ENCODE measurements around the gene NRARP.

The NRARP gene

DNA sequence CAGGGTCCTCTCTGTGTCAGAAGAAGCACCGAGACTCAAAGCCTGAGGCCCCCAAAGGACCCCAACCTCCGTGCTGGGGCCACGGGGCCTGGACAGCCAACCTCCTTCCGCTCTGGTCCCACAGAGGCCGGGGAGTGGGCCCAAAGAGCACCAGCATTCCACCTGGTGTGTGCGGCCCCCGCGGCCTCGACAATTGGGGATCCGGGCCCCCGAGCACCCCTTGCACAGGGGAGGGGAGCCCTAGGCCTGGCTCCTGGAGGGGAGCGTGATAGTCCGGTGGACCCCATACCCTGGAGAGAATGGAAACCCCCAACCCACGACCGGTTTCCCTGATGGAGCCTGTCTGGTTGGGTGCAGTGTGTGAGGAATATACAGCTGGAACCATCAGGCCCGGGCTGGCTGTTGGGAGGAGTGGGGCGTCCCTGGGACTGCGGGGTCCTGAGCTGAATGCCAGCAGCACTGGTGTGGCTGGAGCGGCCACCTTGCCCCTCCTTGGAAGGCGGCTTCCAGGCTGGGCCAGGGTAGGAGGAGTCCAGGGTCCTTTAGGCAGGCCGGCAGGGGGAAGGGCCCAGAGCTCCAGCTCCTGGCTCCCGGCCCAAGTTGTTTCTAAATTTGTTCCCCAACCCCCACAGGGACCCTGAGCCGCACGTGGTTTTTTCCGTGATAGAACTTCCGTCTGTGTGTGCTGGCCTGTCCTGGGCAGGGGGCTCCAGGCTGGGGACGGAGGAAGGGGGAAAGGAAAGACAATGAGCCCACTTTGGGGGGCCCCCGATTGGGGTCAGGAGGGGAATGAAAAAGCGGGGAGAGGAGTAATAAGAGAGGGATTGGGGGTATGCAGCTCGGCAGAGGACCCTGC is 25.4 kb downstream of the NRARP start:
- TF ChIP-seq CTCF (conservative IDR thresholded peaks at IDR 0.05; ENCODE audit: low read depth, low read length) = no peak
- H3K4me3 ChIP-seq (ENCODE audit: low read depth, low read length) = peak overlapping the region; percentile 67
- peak; percentile 69 for DNase-seq (ENCODE audit: low read depth)

DNA sequence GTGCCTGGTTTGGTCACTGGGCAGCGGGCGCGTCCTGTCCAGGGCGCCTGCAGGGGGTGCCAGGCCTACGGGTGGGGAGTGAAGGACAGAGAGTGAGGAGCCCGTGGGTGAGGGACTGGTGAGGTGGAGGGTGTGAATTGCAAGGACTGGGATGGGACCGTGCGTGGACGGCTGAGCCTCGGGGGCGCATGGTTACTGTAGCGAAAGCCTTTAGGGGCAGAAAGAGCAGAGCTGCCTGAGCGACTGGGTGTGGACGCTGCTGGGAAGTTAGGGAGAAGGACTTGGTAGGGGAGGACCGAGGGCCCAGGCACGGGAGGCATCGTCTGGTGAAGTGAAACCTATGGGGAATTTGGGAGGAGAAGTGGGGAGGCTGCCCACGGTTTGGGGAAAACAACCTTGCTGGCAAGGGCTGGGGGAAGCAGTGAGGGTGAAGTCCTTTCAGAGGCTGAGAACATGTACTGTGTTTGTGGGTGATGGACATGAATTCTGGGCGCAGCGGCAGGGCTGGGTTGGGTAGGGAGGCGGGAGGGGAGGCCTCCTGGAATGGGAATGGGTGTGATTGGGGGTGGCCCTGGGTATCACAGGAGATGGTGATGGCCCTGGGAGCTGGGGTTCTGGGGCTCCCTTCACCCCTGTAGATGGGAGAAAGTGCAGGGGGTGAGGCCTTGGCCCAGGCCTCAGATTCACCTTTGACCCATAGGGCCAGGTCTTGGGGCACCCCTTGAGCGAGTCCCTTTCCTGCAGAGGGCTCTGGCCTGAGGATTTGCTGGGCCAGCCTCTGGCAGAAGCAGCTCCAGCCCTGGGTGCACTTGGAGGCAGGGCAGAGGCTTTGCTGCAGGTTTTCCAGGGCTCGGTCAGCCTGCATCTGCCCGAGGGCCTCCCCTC is 26.2 kb downstream of the NRARP start:
- no peak for TF ChIP-seq CTCF (conservative IDR thresholded peaks at IDR 0.05; ENCODE audit: low read depth, low read length)
- no peak overlapping the region for H3K4me3 ChIP-seq (ENCODE audit: low read depth, low read length)
- DNase-seq (ENCODE audit: low read depth) = no peak

DNA sequence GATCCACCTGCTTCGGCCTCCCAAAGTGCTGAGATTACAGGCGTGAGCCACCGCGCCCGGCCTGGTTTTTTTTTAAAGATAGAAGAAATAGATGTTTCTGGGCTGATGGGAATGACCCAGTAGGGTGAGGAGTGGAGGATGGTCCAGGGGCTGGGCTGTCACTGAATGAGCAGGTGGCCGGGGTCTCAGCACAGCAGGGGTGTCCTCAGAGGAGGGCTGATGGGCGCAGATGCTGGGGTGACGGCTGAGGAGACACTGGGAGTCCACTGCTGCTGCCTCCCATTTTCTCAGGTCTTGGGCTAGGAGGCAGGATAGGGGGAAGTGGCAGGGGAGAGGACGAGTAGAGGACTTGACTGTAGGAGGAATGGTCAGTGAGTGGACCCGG is 26.9 kb downstream of the NRARP start:
- no peak for TF ChIP-seq CTCF (conservative IDR thresholded peaks at IDR 0.05; ENCODE audit: low read depth, low read length)
- DNase-seq (ENCODE audit: low read depth) = no peak
- H3K4me3 ChIP-seq (ENCODE audit: low read depth, low read length) = no peak overlapping the region

DNA sequence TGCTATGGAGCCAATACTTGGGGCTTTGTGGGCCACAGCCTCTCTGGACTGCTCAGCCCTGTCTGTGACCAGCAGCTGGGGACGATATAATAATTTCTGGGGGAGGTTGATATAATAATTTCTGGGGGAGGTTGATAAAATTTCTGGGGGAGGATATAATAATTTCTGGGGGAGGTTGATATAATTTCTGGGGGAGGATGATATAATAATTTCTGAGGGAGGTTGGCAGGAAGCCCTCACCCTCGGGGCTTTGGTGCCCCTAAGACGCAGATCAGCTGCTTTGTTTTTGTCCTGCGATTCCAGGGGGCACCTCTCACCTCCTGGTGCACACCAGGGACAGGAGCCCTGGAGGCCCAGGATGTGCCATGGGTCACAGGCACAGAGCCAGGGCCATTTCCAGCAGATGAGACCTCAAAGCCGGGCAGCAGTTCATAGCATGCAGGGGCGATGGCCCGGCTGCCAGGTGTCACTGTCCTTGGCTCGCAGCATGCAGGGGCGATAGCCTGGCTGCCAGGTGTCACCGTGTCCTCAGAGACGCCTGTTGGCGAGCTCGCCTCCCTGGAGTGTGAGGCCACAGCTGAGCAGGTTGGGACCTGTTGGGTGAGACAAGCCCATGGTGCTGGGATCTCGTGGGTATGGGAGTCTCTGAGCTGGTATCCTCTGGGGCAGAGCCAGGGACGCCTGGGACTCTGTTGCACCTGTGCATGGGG is 28.3 kb downstream of the NRARP start:
- no peak for DNase-seq (ENCODE audit: low read depth)
- no peak overlapping the region for H3K4me3 ChIP-seq (ENCODE audit: low read depth, low read length)
- TF ChIP-seq CTCF (conservative IDR thresholded peaks at IDR 0.05; ENCODE audit: low read depth, low read length) = no peak

DNA sequence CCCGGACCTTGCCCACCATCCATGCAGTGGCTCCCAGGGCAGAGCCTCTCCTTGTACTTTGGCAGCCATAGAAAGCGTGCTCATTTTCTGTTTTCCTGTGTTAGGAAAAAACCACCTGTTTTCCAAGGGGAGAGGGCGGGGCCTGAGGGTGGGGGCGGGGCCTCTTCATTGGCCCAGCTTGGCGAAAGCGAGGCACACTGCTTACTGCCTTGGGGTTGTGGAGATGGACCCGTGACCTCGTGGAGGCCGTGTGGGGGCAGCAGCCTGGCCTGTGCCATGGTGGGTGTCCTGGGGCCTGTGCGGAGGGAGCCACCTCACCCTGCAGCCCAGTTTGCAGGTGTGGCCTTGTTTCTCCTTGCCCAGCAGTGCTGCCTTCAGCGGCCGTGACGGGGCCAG is 29.0 kb downstream of the NRARP start:
- TF ChIP-seq CTCF (conservative IDR thresholded peaks at IDR 0.05; ENCODE audit: low read depth, low read length) = no peak
- no peak for DNase-seq (ENCODE audit: low read depth)
- H3K4me3 ChIP-seq (ENCODE audit: low read depth, low read length) = no peak overlapping the region

DNA sequence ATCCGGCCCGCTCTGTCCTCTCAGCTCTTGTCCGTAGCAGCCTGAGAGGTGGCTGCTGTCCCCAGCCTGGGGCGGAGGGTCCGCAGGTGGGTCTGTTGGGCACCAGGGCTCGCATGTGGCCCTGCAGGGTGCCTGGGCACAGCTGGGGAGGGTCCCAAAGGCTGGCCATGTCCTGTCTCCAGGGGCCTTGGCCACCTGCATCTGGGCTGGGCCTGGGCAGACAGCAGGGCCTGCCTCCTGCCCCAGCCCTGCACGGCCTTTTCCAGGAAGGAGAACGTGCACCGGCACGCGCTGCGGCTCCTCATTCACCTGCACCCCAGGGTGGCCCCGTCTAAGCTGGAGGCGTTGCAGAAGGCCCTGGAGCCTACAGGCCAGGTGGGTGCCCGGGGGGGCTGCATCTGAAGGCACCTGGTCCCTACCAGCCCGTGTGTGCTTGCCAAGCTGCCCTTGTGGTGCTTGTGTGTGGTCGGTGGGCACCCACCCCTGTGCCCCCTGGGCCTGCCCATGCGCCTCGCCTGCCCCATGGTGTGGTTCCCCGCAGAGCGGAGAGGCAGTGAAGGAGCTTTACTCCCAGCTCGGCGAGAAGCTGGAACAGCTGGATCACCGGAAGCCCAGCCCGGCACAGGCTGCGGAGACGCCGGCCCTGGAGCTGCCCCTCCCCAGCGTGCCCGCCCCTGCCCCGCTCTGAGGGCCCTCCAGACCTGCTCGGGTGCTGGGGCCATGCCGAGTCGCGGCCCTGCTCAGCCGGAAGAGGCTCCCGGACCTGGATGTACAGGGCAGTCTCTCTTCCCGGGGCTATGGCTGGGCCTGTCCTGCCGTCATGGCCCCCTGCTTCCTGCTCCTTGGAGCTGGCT is 29.6 kb downstream of the NRARP start:
- no peak overlapping the region for H3K4me3 ChIP-seq (ENCODE audit: low read depth, low read length)
- no peak for TF ChIP-seq CTCF (conservative IDR thresholded peaks at IDR 0.05; ENCODE audit: low read depth, low read length)
- no peak for DNase-seq (ENCODE audit: low read depth)

All from choroid plexus epithelial cell (primary cell).